Fibroblast of upper back skin (primary cell): ENCODE data around the gene SLC8B1.

Source experiments
- DNase-seq: peaks from one replicate; pipeline ENCODE4 v3.0.0-alpha.2; 2013

The SLC8B1 gene

GRCh38 chr12:113318900-113319628, 15.8 kb downstream of the SLC8B1 start:
- no peak for DNase-seq

DNA sequence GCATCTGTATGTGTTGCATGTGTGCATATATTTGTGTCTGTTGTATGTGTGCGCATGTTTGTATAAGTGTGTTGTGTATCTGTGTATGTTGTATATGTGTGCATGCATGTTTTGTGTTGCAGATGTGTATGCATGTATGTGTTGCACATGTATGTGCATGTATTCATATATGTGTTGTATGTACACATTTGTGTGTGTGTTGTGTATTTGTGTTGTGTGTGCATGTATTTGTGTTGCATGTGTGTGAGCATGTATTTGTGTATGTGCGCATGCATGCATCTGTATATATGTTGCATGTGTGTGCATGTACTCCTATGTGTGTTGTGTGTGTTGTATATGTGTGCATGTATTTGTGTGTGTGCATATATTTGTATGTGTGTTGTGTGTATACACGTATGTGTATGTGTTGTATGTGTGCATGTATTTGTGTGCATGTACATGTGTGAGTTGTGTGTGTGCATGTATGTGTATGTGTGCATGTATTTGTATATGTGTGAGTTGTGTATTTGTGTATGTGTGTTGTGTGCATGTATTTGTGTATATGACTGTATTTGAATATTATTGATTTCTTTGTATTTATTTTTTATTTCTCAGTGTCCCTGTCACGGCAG, 16.8 kb downstream of the SLC8B1 start:
- no peak for DNase-seq

GRCh38 chr12:113317122-113317521, 17.8 kb downstream of the SLC8B1 start:
- no peak for DNase-seq

DNA sequence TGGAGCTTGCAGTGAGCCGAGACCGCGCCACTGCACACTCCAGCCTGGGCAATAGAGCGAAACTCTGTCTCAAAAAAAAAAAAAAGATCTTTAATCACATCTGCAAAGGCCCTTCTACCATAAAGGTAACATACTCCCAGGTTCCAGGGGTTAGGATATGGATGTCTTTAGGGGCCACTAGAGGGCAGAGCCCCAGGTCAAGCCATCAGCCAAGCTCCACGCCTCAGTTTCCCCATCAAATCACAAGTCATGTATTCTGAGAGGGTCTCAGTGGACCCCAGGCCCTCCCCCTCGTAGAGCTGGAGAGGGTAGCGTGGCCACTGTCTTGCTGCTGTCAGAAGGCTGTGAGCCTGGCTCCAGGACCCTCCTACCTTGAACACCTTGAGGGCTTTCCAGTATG, 18.8 kb downstream of the SLC8B1 start:
- DNase-seq, result no peak

DNA sequence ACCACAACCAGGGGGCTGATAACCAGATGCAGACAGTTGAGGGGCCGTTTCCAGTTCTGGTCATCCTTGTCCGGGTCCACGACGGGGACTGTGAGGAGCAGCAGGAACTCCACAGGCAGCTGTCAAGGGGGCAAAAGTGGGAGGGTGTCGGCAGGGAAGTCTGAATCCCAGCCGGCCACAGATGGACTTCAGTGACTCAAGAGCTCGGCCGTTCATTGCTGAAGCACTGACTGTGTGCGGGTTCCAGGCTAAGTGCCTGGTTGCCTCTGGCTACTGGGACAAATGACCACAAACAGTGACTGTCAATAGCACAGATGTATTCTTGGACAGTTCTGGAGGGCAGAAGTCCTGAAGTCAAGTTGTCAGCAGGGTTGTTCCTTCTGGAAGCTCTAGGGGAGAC, 19.6 kb downstream of the SLC8B1 start:
- DNase-seq, result no peak

GRCh38 chr12:113314121-113314529, 20.8 kb downstream of the SLC8B1 start:
- peak; percentile 77 for DNase-seq

- DNase-seq, result no peak
Observed at GRCh38 chr12:113310489-113310888, 24.4 kb downstream of the SLC8B1 start.

GRCh38 chr12:113306382-113306781, 28.5 kb downstream of the SLC8B1 start:
- DNase-seq, result no peak

- no peak for DNase-seq
Observed at GRCh38 chr12:113305281-113305856, 29.5 kb downstream of the SLC8B1 start.

DNA sequence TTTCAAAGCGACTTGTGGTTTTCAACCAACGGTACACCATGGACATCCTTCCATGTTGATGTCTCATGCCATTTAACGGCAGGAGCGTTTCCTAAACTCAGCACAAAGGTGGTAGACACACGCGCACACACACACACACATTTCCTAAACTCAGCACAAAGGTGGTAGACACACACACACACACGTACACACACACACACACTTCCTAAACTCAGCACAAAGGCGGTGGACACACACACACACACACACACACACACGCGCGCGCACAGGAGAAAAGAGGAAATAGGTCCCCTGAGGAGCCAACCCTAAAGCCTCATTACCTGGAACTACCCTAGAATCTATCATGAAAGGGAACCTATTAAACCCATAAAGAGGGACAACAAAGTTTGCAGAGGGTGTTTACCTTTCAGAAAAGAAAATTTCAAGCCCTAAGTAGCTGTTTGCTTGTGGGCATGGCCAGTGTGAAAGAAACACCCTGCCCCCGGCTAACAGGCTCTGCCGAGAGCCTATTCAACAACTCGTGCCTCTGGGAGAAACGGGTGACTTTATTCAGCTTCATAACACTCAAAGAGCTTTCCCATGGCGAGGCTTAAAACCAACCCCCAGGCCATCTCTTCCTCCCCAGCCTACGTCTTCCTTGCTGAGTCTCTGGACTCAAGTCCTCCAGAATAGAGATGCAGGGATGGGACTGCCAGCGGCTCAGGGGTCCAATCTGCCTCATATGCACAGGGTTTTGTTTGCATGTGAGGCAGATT, 31.8 kb downstream of the SLC8B1 start:
- no peak for DNase-seq

DNA sequence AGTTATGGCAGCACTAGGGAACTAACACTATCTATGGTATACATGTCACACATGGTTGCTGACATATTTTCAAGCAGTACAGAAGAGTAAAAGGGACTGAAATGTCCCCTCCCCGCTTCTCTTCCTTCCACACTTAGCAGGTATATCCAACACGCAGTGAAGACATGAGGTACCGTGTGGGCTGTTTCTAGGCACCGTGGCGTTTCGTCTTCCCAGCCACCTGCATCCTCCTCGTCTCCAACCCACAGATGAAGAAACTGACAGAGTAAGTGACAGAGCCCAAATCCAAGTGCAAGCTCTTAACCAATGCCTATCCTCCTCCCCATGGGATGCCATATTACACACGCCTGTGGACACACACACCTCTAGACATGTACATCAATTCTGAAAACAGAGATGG, 32.4 kb downstream of the SLC8B1 start:
- DNase-seq, result no peak

DNA sequence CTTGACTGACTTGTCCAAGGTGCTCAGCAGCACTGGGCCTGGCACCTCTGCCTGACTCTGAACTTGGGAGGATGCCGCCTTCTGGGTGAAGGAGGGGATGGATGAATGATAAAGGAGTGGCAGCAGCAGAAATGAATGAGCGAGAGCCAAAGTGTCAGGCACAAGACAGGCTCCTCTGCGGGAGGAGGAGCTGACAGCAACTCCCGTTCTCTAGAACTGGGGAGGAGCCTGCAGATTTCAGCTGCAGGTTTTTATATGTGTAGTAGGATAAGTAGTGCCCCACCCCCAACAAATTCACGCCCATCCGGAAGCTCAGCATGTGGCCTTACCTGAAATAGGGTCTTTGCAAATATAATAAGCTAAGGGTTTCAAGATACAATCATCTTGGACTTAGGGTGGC, 33.1 kb downstream of the SLC8B1 start:
- no peak for DNase-seq

DNA sequence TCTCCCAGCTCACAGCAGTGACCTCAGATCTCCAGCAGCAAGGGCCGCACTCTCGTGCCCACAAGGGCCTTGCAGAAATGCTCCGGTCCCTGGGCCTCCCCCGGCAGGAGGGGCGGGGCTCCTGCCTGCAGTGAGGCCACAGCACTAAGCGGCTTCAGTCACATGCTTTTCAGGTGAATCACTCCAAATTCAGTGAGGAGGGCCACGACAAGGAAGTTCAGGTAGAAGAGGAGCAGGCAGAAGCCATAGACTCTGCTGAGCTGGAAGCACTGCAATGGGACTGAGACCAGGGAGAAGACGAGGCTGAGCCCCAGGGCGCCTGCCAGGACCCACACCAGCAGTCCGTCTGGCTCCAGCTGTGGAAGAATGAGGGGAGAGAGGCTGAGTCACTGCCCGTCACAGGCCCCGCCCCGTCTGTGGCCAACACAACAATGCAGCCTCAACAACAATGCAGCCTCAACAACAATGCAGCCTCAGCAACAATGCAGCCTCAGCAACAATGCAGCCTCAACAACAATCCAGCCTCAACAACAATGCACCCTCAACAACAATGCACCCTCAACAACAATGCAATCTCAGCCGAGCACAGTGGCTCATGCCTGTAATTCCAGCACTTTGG, 35.2 kb downstream of the SLC8B1 start:
- DNase-seq, result peak; percentile 75

DNA sequence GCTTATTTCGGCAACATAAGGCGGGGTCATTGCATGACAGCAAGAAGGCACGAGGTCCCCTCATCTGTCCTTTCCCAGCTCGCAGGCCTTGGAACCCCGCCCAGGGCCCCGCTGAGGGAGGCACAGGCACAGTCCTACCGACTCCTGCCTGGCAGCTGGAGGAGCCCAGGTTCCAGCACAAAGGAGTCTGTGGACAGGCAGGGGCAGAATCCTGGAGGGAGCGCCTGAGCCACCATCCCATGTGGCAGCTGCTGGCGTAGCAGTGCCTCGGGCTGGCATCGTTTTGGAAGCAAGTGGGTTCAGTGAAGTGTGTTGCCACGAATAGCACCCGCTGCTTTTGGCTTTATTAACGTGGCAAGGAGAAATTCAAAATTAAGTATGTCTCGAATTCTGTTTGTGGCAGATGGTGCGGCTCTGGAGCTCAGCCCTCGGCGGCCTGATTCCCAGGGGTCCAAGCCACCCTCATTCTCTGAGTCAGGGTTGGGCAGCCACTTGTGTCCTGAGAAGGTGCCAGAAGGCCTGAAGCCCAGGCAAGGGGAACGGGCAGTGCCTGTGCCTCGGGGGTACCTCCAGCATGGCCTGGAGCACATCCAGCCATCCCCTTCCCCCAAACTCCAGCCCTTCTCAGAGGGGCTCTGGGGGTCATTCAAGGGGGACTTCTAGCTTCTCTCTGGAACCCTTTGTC, 35.9 kb downstream of the SLC8B1 start:
- no peak for DNase-seq

DNA sequence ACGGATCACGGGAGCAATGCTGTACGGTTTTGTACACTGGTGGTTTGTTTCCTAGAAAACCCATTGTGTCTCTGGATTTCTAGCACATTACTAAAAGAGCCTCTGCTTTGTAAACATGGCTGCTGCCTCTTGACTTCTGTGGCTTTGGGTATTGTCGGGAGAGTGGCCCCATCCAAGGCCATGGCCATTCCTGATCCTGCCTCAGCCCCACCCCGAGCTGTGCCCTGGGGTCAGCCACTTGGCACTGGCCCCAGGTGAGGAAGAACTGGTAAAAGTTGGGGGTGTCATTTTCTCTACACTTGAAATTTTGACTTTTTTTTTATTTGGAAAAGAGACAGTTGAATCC, 36.5 kb downstream of the SLC8B1 start:
- no peak for DNase-seq

- no peak for DNase-seq
Observed at GRCh38 chr12:113297621-113298471, 37.1 kb downstream of the SLC8B1 start.

DNA sequence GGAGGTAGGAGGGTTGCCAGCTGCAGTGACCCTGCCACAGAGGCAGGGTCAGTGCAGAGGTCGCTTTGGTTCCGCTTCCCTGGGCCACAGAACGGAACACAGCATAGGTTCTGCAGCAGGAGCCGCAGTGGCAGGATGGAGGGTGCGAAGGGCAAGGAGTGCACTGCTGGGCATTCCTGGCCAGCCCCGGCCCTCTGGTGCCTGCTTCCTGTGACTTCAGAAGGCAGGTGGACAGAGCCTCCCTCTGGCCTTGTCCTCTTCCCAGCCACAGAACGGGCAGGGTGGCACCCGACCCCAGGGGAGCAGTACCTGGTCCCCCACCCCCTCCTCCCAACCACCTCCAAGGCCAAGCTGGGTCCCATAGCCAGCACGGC, 37.7 kb downstream of the SLC8B1 start:
- no peak for DNase-seq

DNA sequence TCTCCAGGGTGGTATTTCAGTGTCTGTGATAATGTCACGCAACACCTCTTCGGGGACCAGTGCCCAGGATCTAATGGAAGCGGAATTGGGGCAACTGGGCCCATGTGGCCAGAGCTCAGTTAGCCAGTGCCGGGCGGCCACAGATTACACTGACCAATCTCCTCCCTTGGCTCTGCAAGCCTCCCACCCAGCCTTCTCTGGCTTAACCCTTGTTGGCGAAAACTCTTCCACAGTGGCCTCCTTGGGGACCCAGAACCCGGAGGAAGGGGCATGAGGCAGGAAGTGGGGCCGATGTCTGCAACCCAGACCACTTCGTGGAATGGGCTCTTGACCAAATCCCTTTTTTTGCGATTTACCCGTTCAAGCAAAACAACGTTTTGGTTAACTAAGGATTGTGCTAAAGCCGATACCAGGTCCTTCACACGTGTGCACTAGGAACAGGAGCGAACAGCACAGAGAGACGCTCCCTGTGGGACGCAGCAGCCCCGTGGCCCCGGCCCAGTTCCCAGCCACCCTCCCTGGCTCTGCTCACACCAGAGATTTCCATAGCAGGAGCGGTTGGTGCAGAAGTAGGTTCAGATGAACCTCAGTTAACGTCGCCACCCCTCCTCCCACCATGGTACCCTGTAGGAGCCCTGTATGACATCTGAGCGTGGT, 38.2 kb downstream of the SLC8B1 start:
- no peak for DNase-seq

DNA sequence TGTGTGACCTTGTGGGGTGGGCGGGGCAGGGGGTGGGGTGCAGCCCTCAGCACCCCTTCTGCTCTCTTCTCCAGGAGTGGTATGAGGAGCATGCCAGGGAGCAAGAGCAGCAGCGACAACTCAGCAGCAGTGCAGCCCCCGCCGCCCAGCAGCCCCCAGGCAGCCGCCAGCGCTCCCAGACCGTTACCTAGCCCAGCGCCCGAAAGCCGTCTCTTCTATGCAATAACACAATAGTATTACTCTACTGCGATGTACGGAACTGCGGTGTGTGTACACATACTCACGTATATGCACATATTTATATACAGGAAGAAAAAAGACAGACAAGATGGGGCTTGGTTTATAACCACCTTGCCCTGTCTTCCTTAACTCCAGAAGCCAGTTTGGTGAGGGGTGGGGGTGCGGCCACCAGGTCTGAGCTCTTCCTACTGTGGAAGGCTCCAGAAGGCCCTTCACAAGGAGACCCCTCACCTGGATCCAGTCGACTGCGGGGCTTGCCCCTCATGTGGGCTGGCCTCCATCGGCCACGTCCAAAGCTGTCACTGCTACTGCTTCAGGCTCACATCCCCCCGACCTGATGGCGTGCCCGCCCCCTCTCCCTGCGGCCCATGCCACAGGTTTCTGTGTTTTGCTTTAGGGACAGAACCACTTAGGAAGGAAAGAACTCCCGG, 38.9 kb downstream of the SLC8B1 start:
- DNase-seq, result no peak

GRCh38 chr12:113293100-113293499, 41.8 kb downstream of the SLC8B1 start:
- DNase-seq, result no peak

- no peak for DNase-seq
Observed at GRCh38 chr12:113292547-113292946, 42.4 kb downstream of the SLC8B1 start.
